NCI-H460 (cell line): Measurements from ENCODE around the gene RFX4. TPM values are rescaled to one million over a fixed set of nuclear protein-coding genes. Genes with fewer than 3 reads are reported as not detected.

Source experiments
- DNase-seq: peaks from one replicate; pipeline ENCODE4 v3.0.0-alpha.2; 2016; ENCODE audit warnings: low read depth; ENCODE audit errors: extremely low read depth
- total RNA-seq: library from RNA; depleted of rRNA; stranded (reverse); fragments of >200 nt; shearing (Covaris generic); gene quantifications from 2 replicates; pipeline ENCODE4 v1.2.3, GENCODE V29; 2014

The RFX4 gene
- total RNA-seq, 1 experiment from 2014 or later: not detected

- DNase-seq: peak; percentile 35
These were observed 62.9 kb downstream of the RFX4 start for GRCh38 chr12:106645465-106646330.

GRCh38 chr12:106646472-106646871 lies 63.7 kb downstream of the RFX4 start:
- DNase-seq: no peak

GRCh38 chr12:106647793-106648514 lies 65.2 kb downstream of the RFX4 start:
- DNase-seq: no peak

- no peak for DNase-seq
These were observed 65.9 kb downstream of the RFX4 start for GRCh38 chr12:106648736-106649135.

GRCh38 chr12:106651552-106651951 lies 68.7 kb downstream of the RFX4 start:
- DNase-seq: no peak

- no peak for DNase-seq
These were observed 69.8 kb downstream of the RFX4 start for GRCh38 chr12:106652510-106653015.

GRCh38 chr12:106655577-106655976 lies 72.8 kb downstream of the RFX4 start:
- no peak for DNase-seq

- no peak for DNase-seq
These were observed 74.7 kb downstream of the RFX4 start for GRCh38 chr12:106657488-106657887.

- no peak for DNase-seq
These were observed 80.6 kb downstream of the RFX4 start for GRCh38 chr12:106663385-106663784.

- no peak for DNase-seq
These were observed 86.4 kb downstream of the RFX4 start for GRCh38 chr12:106669216-106669615.

GRCh38 chr12:106670131-106670530 lies 87.3 kb downstream of the RFX4 start:
- DNase-seq: no peak

GRCh38 chr12:106671840-106672239 lies 89.0 kb downstream of the RFX4 start:
- DNase-seq: no peak

- no peak for DNase-seq
These were observed 89.7 kb downstream of the RFX4 start for GRCh38 chr12:106672314-106673025.

GRCh38 chr12:106673141-106673540 lies 90.3 kb downstream of the RFX4 start:
- no peak for DNase-seq

- DNase-seq: no peak
These were observed 93.0 kb downstream of the RFX4 start for GRCh38 chr12:106675651-106676435.

GRCh38 chr12:106679574-106679973 lies 96.8 kb downstream of the RFX4 start:
- no peak for DNase-seq

GRCh38 chr12:106680280-106680679 lies 97.5 kb downstream of the RFX4 start:
- no peak for DNase-seq

GRCh38 chr12:106681210-106681609 lies 98.4 kb downstream of the RFX4 start:
- DNase-seq: no peak

GRCh38 chr12:106682594-106683234 lies 99.9 kb downstream of the RFX4 start:
- peak; percentile 5 for DNase-seq

GRCh38 chr12:106684497-106684896 lies 101.7 kb downstream of the RFX4 start:
- DNase-seq: no peak
